HG03097 (cell line): ENCODE measurements around the gene PLCB1.

Experiments
- ATAC-seq: cut with Tn5 transposase; IDR thresholded peaks from one replicate; pipeline ENCODE4 v1.9.1; 2021; ENCODE audit not compliant: unreplicated experiment, low FRiP score

Gene PLCB1

GRCh38 chr20:8292793-8293192, 160.7 kb downstream of the PLCB1 start:
- ATAC-seq: no peak

- ATAC-seq: no peak
These were observed 161.7 kb downstream of the PLCB1 start for GRCh38 chr20:8293750-8294149.

- ATAC-seq: no peak
These were observed 164.5 kb downstream of the PLCB1 start for GRCh38 chr20:8296536-8296935.

GRCh38 chr20:8298426-8299043, 166.5 kb downstream of the PLCB1 start:
- no peak for ATAC-seq

GRCh38 chr20:8299921-8300320, 167.9 kb downstream of the PLCB1 start:
- no peak for ATAC-seq

- ATAC-seq: no peak
These were observed 169.6 kb downstream of the PLCB1 start for GRCh38 chr20:8301655-8302054.

GRCh38 chr20:8303651-8304050, 171.6 kb downstream of the PLCB1 start:
- ATAC-seq: no peak

GRCh38 chr20:8304124-8304816, 172.2 kb downstream of the PLCB1 start:
- no peak for ATAC-seq

GRCh38 chr20:8305449-8305978, 173.4 kb downstream of the PLCB1 start:
- ATAC-seq: no peak

GRCh38 chr20:8306937-8307336, 174.9 kb downstream of the PLCB1 start:
- no peak for ATAC-seq

GRCh38 chr20:8309634-8310033, 177.6 kb downstream of the PLCB1 start:
- ATAC-seq: no peak

- ATAC-seq: no peak
These were observed 178.6 kb downstream of the PLCB1 start for GRCh38 chr20:8310618-8311017.

GRCh38 chr20:8313073-8313472, 181.0 kb downstream of the PLCB1 start:
- ATAC-seq: no peak

GRCh38 chr20:8315639-8316573, 183.8 kb downstream of the PLCB1 start:
- ATAC-seq: no peak

- no peak for ATAC-seq
These were observed 185.4 kb downstream of the PLCB1 start for GRCh38 chr20:8317448-8317847.

GRCh38 chr20:8318965-8319625, 187.0 kb downstream of the PLCB1 start:
- no peak for ATAC-seq

- ATAC-seq: no peak
These were observed 188.2 kb downstream of the PLCB1 start for GRCh38 chr20:8320306-8320705.

- no peak for ATAC-seq
These were observed 188.9 kb downstream of the PLCB1 start for GRCh38 chr20:8321001-8321400.

GRCh38 chr20:8322662-8323217, 190.7 kb downstream of the PLCB1 start:
- no peak for ATAC-seq

- no peak for ATAC-seq
These were observed 194.1 kb downstream of the PLCB1 start for GRCh38 chr20:8326191-8326590.
